ENCODE measurements around the gene MINDY4. TPM values are rescaled to one million over a fixed set of nuclear protein-coding genes. Genes with fewer than 3 reads are reported as not detected.

MINDY4 gene
- total RNA-seq, 1 donor from 2014 or later = 4.1 TPM

GRCh38 chr7:30858576-30858975 lies 87.4 kb downstream of the MINDY4 start:
- no peak overlapping the region for H3K4me3 Mint-ChIP-seq (ENCODE audit: unreplicated experiment)
- FAIRE-seq (no peak), DNase-seq (ENCODE audit: low read depth) (no peak)
- Histone ChIP-seq H3K79me2 (ENCODE audit: insufficient read depth, low read length) (no peaks in the 10 kb centered on the region), H3K36me3 (ENCODE audit: insufficient read depth, low read length) (no peaks in the 10 kb centered on the region), H3K4me3 (ENCODE audit: insufficient read depth, low read depth, low read length) (no peak overlapping the region), H3K4me2 (ENCODE audit: low read length) (no peak overlapping the region), H3K27me3 (ENCODE audit: insufficient read depth, low read length) (no peaks in the 10 kb centered on the region), H3K4me1 (ENCODE audit: insufficient read depth, low read length) (no peaks in the 10 kb centered on the region), H3K9ac (ENCODE audit: low read length) (no peak overlapping the region), H2AFZ (ENCODE audit: low read depth, low read length) (no peak overlapping the region), H3K9me3 (ENCODE audit: insufficient read depth, low read depth, low read length) (no peaks in the 10 kb centered on the region), H4K20me1 (ENCODE audit: insufficient read depth, low read length) (peaks cover 3% of the 10 kb centered on the region), H3K27ac (ENCODE audit: low read depth, low read length) (no peak overlapping the region)
- H3K27me3 Mint-ChIP-seq (ENCODE audit: low read depth, unreplicated experiment) = peaks cover 18% of the 10 kb centered on the region
- peaks cover 3% of the 10 kb centered on the region for H3K36me3 Mint-ChIP-seq (ENCODE audit: low read depth, unreplicated experiment)
- no peak overlapping the region for H3K27ac Mint-ChIP-seq (ENCODE audit: unreplicated experiment)
- H3K4me1 Mint-ChIP-seq (ENCODE audit: low read depth, unreplicated experiment) = no peaks in the 10 kb centered on the region
- peaks cover 2% of the 10 kb centered on the region for H3K9me3 Mint-ChIP-seq (ENCODE audit: unreplicated experiment)
- no peak for TF ChIP-seq EZH2 (IDR thresholded peaks at IDR 0.05; ENCODE audit: insufficient read depth, low read length)
- no peak for TF ChIP-seq CTCF (IDR thresholded peaks at IDR 0.05; ENCODE audit: insufficient read depth, low read depth, low read length)

GRCh38 chr7:30859202-30859939 lies 88.2 kb downstream of the MINDY4 start:
- DNase-seq (ENCODE audit: low read depth) = no peak
- H3K4me2 ChIP-seq (ENCODE audit: low read length) = no peak overlapping the region
- Mint-ChIP-seq H3K4me3 (ENCODE audit: unreplicated experiment) (no peak overlapping the region), H3K4me1 (ENCODE audit: low read depth, unreplicated experiment) (no peaks in the 10 kb centered on the region), H3K27ac (ENCODE audit: unreplicated experiment) (no peak overlapping the region), H3K27me3 (ENCODE audit: low read depth, unreplicated experiment) (peaks cover 21% of the 10 kb centered on the region), H3K9me3 (ENCODE audit: unreplicated experiment) (no peaks in the 10 kb centered on the region), H3K36me3 (ENCODE audit: low read depth, unreplicated experiment) (peaks cover 4% of the 10 kb centered on the region)
- H3K36me3 ChIP-seq (ENCODE audit: insufficient read depth, low read length) = no peaks in the 10 kb centered on the region
- H3K4me1 ChIP-seq (ENCODE audit: insufficient read depth, low read length) = no peaks in the 10 kb centered on the region
- TF ChIP-seq EZH2 (IDR thresholded peaks at IDR 0.05; ENCODE audit: insufficient read depth, low read length) (no peak), CTCF (IDR thresholded peaks at IDR 0.05; ENCODE audit: insufficient read depth, low read depth, low read length) (no peak)
- H4K20me1 ChIP-seq (ENCODE audit: insufficient read depth, low read length) = peaks cover 3% of the 10 kb centered on the region
- H3K79me2 ChIP-seq (ENCODE audit: insufficient read depth, low read length) = no peaks in the 10 kb centered on the region
- H3K27ac ChIP-seq (ENCODE audit: low read depth, low read length) = no peak overlapping the region
- H3K4me3 ChIP-seq (ENCODE audit: insufficient read depth, low read depth, low read length) = no peak overlapping the region
- no peak overlapping the region for H2AFZ ChIP-seq (ENCODE audit: low read depth, low read length)
- FAIRE-seq = no peak
- no peak overlapping the region for H3K9ac ChIP-seq (ENCODE audit: low read length)
- no peaks in the 10 kb centered on the region for H3K27me3 ChIP-seq (ENCODE audit: insufficient read depth, low read length)
- no peaks in the 10 kb centered on the region for H3K9me3 ChIP-seq (ENCODE audit: insufficient read depth, low read depth, low read length)

- H3K9ac ChIP-seq (ENCODE audit: low read length) = no peak overlapping the region
- H3K27me3 ChIP-seq (ENCODE audit: insufficient read depth, low read length) = no peaks in the 10 kb centered on the region
- Mint-ChIP-seq H3K36me3 (ENCODE audit: low read depth, unreplicated experiment) (peaks cover 4% of the 10 kb centered on the region), H3K27ac (ENCODE audit: unreplicated experiment) (no peak overlapping the region), H3K4me3 (ENCODE audit: unreplicated experiment) (no peak overlapping the region), H3K4me1 (ENCODE audit: low read depth, unreplicated experiment) (no peaks in the 10 kb centered on the region), H3K27me3 (ENCODE audit: low read depth, unreplicated experiment) (peaks cover 23% of the 10 kb centered on the region), H3K9me3 (ENCODE audit: unreplicated experiment) (no peaks in the 10 kb centered on the region)
- H3K27ac ChIP-seq (ENCODE audit: low read depth, low read length) = no peak overlapping the region
- peaks cover 3% of the 10 kb centered on the region for H4K20me1 ChIP-seq (ENCODE audit: insufficient read depth, low read length)
- no peaks in the 10 kb centered on the region for H3K4me1 ChIP-seq (ENCODE audit: insufficient read depth, low read length)
- FAIRE-seq (no peak), DNase-seq (ENCODE audit: low read depth) (no peak)
- H3K79me2 ChIP-seq (ENCODE audit: insufficient read depth, low read length) = no peaks in the 10 kb centered on the region
- no peak overlapping the region for H3K4me3 ChIP-seq (ENCODE audit: insufficient read depth, low read depth, low read length)
- TF ChIP-seq EZH2 (IDR thresholded peaks at IDR 0.05; ENCODE audit: insufficient read depth, low read length) (no peak), CTCF (IDR thresholded peaks at IDR 0.05; ENCODE audit: insufficient read depth, low read depth, low read length) (no peak)
- H3K4me2 ChIP-seq (ENCODE audit: low read length) = no peak overlapping the region
- no peak overlapping the region for H2AFZ ChIP-seq (ENCODE audit: low read depth, low read length)
- no peaks in the 10 kb centered on the region for H3K9me3 ChIP-seq (ENCODE audit: insufficient read depth, low read depth, low read length)
- no peaks in the 10 kb centered on the region for H3K36me3 ChIP-seq (ENCODE audit: insufficient read depth, low read length)
Measured at GRCh38 chr7:30859940-30860496, 88.8 kb downstream of the MINDY4 start.
